Measurements from ENCODE around the gene PDSS2.

GRCh38 chr6:107274288-107274687, 185.1 kb downstream of the PDSS2 start:
- TF ChIP-seq POLR2A (IDR thresholded peaks at IDR 0.05) = no peak
- TF ChIP-seq CTCF (IDR thresholded peaks at IDR 0.05) = no peak
